IgD-negative memory B cell (primary cell): ENCODE results near the gene STRBP. TPM values are rescaled to one million over a fixed set of nuclear protein-coding genes. Genes with fewer than 3 reads are reported as not detected.

Experiments
- H3K27ac Mint-ChIP-seq, 3 donors: one replicate each; pipeline ENCODE4 v1.8.0; 2020 to 2022; ENCODE audit warnings: mild to moderate bottlenecking in 3 of 3, mixed read lengths in 3 of 3, moderate library complexity in 1 of 3
- H3K27me3 Mint-ChIP-seq: one replicate; pipeline ENCODE4 v1.8.0; 2021; ENCODE audit warnings: mixed read lengths
- H3K36me3 Mint-ChIP-seq: one replicate; pipeline ENCODE4 v1.8.0; 2020; ENCODE audit warnings: mild to moderate bottlenecking, mixed read lengths
- H3K4me1 Mint-ChIP-seq, 3 donors: one replicate each; pipeline ENCODE4 v1.8.0; 2020 to 2022; ENCODE audit warnings: mixed read lengths in 3 of 3, mild to moderate bottlenecking in 1 of 3
- H3K4me3 Mint-ChIP-seq, 4 donors: one replicate each; pipeline ENCODE4 v1.8.0; 2020 to 2022; ENCODE audit warnings: mild to moderate bottlenecking in 4 of 4, mixed read lengths in 4 of 4, moderate library complexity in 3 of 4
- H3K9me3 Mint-ChIP-seq, 3 donors: one replicate each; pipeline ENCODE4 v1.8.0; 2020 to 2021; ENCODE audit warnings: mixed read lengths in 3 of 3, mild to moderate bottlenecking in 1 of 3
- polyA plus RNA-seq: library from polyadenylated mRNA; unstranded; fragments of 300-500 nt; fragmentation: Illumina TruSeq; gene quantifications from one replicate; pipeline ENCODE4 v1.2.3, GENCODE V29; 2021

Gene STRBP
- polyA plus RNA-seq, 1 donor from 2014 or later, result 78.0 TPM

- H3K27me3 Mint-ChIP-seq, result peaks cover 2% of the 10 kb centered on the region
- no peaks in the 10 kb centered on the region for H3K9me3 Mint-ChIP-seq
- peaks cover 48 to 53% (median 51%) of the 10 kb centered on the region in 3 donors for H3K4me1 Mint-ChIP-seq
- peak overlapping the region; percentile 94 to 98 (median 94) for H3K27ac Mint-ChIP-seq
- peaks cover 15% of the 10 kb centered on the region for H3K36me3 Mint-ChIP-seq
- H3K4me3 Mint-ChIP-seq, result peak overlapping the region; percentile 2 to 84 (median 70)
These were observed 93.4 kb downstream of the STRBP start for GRCh38 chr9:123174887-123175518.

DNA sequence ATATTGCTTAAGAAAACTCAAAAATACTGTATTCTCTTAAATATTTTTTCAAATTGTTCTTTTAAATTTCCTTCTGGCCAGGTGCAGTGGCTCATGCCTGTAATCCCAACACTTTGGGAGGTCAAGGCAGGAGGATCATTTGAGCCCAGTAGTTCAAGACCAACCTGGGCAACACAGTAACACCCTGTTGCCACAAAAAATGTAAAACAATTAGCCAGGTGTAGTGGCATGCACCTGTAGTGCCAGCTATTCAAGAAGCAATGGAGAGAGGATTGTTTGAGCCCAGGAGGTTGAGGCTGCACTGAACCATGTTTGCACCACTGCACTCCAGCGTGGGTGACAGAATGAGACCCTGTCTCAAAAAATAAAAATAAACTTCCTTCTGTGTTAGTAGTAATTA lies 94.3 kb downstream of the STRBP start:
- Mint-ChIP-seq H3K36me3 (peaks cover 16% of the 10 kb centered on the region), H3K4me1 (peaks cover 48 to 55% (median 54%) of the 10 kb centered on the region in 3 donors), H3K4me3 (peak overlapping the region in 3 of 4 donors; percentile 70 to 84 (median 70)), H3K9me3 (no peaks in the 10 kb centered on the region), H3K27me3 (peaks cover 2% of the 10 kb centered on the region), H3K27ac (peak overlapping the region; percentile 94 to 98 (median 94))

DNA sequence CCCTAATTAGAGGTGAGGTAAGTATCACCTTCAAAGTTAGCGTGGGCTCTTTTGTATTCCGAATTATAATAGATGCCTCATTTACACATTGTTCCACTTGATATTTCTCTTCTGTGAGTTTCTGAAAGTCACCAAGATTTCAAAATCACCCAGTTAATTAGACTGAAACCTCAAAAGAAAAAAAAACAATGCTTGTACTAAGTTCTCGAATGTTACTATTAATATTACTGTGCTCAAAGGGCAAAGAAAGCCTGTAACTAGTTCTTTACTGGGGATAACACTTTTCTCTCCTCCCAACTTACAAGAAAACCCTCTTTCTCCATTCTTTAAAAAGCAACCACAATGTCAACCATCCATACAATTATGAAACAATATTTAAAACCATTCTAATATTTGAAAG lies 98.5 kb downstream of the STRBP start:
- Mint-ChIP-seq H3K27me3 (no peaks in the 10 kb centered on the region), H3K9me3 (no peaks in the 10 kb centered on the region), H3K4me1 (peaks cover 35 to 48% (median 47%) of the 10 kb centered on the region in 3 donors), H3K36me3 (peaks cover 19% of the 10 kb centered on the region), H3K4me3 (peak overlapping the region in 1 of 4 donors; percentile 22), H3K27ac (peak overlapping the region in 2 of 3 donors; percentile 39 to 77)

DNA sequence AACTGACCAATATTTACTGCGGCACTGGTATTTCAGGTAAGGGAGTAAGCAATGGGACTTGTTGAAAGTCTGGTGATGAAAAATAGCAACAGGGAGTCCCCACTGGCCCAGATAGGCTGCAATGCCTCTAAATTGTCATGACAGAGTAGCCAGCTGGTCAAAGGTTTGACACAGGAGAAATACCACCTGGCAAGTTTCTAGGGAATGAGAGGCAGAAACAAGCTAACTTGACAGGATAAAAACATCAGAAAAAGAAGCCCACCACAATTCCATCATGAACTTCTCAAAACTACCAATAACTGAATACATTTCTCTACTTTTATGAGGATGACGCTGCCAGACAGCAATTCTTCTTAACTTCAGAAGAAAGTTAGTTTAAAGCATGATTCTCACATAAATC lies 99.8 kb downstream of the STRBP start:
- peak overlapping the region in 1 of 4 donors; percentile 45 for H3K4me3 Mint-ChIP-seq
- no peaks in the 10 kb centered on the region for H3K27me3 Mint-ChIP-seq
- peaks cover 25 to 44% (median 37%) of the 10 kb centered on the region in 3 donors for H3K4me1 Mint-ChIP-seq
- peaks cover 19% of the 10 kb centered on the region for H3K36me3 Mint-ChIP-seq
- H3K27ac Mint-ChIP-seq, result peak overlapping the region in 2 of 3 donors; percentile 53 to 80
- H3K9me3 Mint-ChIP-seq, result no peaks in the 10 kb centered on the region

DNA sequence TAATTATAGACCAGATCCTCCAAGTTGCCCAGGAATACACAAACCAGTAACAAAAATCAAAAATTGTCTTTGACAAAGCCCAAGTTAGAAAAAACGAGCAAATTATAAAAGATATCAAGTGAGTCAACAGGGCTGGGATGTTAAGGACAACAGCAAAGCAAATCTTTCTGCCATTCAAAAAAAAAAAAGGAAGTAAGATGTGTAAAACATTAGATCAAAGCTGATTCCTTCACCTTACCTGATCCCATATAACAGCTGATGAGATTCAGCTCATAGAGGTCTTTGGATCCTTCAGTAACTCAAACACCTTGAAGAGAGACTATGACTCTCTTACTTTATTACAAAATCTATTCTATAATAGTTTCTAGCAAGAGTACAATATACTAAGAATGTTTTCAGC lies 100.9 kb downstream of the STRBP start:
- H3K9me3 Mint-ChIP-seq, result no peaks in the 10 kb centered on the region
- H3K4me3 Mint-ChIP-seq, result peak overlapping the region in 1 of 4 donors; percentile 65
- peak overlapping the region in 1 of 3 donors; percentile 53 for H3K27ac Mint-ChIP-seq

DNA sequence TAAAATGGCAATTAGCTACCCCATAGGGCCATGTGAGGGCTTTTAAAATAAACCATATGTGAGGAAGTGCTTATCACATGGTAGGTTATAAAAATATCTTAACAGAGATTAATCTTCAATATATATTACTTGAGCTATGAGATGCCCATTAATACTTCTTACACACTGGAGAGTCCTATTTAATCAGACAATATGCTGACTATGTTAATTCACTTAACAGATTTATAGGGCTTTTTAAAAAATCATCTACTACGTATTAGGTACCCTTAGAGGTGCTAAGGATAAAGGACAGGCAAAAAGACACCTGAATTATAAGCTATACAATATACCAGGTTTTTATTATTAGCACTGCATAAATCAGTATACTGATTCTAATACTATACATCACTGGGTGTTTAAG lies 102.6 kb downstream of the STRBP start:
- H3K36me3 Mint-ChIP-seq, result peaks cover 12% of the 10 kb centered on the region
- H3K27me3 Mint-ChIP-seq, result no peaks in the 10 kb centered on the region
- peak overlapping the region in 1 of 4 donors; percentile 35 for H3K4me3 Mint-ChIP-seq
- no peaks in the 10 kb centered on the region for H3K9me3 Mint-ChIP-seq
- H3K4me1 Mint-ChIP-seq, result peaks cover 21 to 40% (median 28%) of the 10 kb centered on the region in 3 donors
- H3K27ac Mint-ChIP-seq, result peak overlapping the region in 1 of 3 donors; percentile 35

More for the DNA sequence above, 100.9 kb downstream of the STRBP start:
- peaks cover 19% of the 10 kb centered on the region for H3K36me3 Mint-ChIP-seq
- H3K27me3 Mint-ChIP-seq, result no peaks in the 10 kb centered on the region
- peaks cover 26 to 46% (median 32%) of the 10 kb centered on the region in 3 donors for H3K4me1 Mint-ChIP-seq

DNA sequence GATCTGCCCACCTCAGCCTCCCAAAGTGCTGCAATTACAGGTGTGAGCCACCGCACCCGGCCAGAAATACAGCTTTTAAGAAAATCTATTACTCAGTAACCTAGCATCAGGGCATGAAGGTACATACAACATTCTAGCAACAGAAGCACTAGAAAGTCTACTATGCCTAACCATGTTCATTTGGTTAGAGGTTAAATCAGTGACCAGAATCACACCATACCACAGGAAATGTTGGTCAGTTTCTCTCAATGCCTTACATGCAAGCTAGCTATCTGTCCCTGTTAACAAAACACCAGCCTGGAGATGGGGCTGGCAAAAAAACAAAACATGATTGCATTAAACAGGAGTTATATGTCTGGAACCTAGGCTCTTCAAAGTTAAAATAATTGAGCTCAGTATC lies 104.1 kb downstream of the STRBP start:
- Mint-ChIP-seq H3K27ac (no peak overlapping the region), H3K4me1 (peaks cover 17 to 35% (median 26%) of the 10 kb centered on the region in 3 donors), H3K4me3 (no peak overlapping the region), H3K9me3 (no peaks in the 10 kb centered on the region), H3K27me3 (no peaks in the 10 kb centered on the region), H3K36me3 (peaks cover 9% of the 10 kb centered on the region)

DNA sequence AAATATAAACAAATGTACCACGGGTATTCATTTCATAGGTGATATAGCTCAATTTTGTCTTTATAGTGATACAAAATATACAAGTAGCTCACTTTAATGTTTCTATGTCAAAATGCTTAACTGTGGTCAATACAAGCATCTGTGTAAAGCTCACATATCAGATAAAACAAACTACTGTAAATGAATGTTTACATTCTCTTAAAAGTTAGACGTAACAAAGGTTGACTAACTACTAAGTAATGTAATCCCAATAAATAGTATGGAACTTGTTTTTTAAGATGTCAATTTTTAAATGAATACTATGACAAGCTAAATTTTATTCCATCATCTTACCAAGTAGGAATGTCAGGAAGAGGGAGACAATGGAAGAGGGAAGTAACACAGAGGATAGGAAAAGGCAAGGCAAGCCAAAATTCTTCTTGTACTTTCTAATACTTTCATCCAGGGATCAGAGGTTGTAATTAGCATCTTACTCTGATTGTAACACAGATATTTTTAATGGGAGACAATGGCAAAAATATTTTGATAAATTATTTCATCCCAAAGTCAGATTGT lies 105.5 kb downstream of the STRBP start:
- Mint-ChIP-seq H3K4me1 (peaks cover 15 to 28% (median 18%) of the 10 kb centered on the region in 3 donors), H3K9me3 (no peaks in the 10 kb centered on the region), H3K4me3 (no peak overlapping the region), H3K27me3 (no peaks in the 10 kb centered on the region), H3K36me3 (peaks cover 6% of the 10 kb centered on the region), H3K27ac (peak overlapping the region in 1 of 3 donors; percentile 83)

GRCh38 chr9:123162360-123162759 lies 106.0 kb downstream of the STRBP start:
- Mint-ChIP-seq H3K4me3 (no peak overlapping the region), H3K27me3 (no peaks in the 10 kb centered on the region), H3K36me3 (peaks cover 8% of the 10 kb centered on the region)

DNA sequence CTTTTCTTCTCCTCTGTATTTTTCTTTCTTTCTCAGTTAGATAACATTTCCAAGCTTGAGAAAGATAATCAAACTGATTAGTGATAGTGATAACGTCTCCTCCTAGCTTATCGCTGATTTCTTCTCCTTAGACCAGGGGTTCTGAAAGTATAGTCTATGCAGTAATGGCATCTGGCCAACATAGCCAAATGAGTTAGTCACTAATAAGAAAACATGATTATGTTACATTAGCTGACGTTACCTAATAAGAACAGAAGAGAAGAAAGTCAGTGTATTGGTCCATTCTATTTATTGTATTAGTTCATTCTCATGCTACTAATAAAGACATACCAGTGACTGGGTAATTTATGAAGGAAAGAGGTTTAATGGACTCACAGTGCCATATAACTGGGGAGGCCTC lies 111.2 kb downstream of the STRBP start:
- H3K4me1 Mint-ChIP-seq, result peaks cover 0 to 5% (median 0%) of the 10 kb centered on the region in 3 donors
- H3K36me3 Mint-ChIP-seq, result peaks cover 6% of the 10 kb centered on the region
- H3K27me3 Mint-ChIP-seq, result no peaks in the 10 kb centered on the region
- H3K9me3 Mint-ChIP-seq, result no peaks in the 10 kb centered on the region
- H3K4me3 Mint-ChIP-seq, result no peak overlapping the region
- no peak overlapping the region for H3K27ac Mint-ChIP-seq

More at GRCh38 chr9:123162360-123162759, 106.0 kb downstream of the STRBP start:
- Mint-ChIP-seq H3K27ac (no peak overlapping the region), H3K9me3 (no peaks in the 10 kb centered on the region), H3K4me1 (peaks cover 11 to 27% (median 15%) of the 10 kb centered on the region in 3 donors)

- Mint-ChIP-seq H3K27ac (no peak overlapping the region), H3K4me3 (no peak overlapping the region), H3K4me1 (peaks cover 0 to 3% (median under 1%) of the 10 kb centered on the region in 3 donors), H3K9me3 (no peaks in the 10 kb centered on the region), H3K27me3 (no peaks in the 10 kb centered on the region), H3K36me3 (peaks cover 12% of the 10 kb centered on the region)
These were observed 117.5 kb downstream of the STRBP start for GRCh38 chr9:123150708-123151503.

DNA sequence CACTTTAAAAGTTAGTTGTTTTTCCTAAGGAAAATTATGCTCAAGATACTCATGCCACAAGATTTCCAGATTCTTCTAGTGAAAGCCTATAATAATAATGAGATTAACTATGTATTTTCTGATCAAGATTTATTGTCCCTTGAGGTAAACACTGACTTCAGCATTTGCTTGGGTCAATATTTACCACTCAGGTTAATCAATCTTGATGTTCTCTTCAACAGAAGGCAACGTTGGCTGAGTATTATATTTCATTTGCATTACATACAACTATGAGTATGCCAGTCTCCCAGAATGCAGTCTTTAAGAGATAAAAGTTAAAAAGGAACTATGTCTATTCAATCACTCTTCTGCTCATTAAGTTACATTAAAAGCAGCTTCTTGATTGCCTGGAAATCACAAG lies 119.3 kb downstream of the STRBP start:
- H3K27me3 Mint-ChIP-seq, result no peaks in the 10 kb centered on the region
- H3K27ac Mint-ChIP-seq, result no peak overlapping the region
- no peaks in the 10 kb centered on the region for H3K9me3 Mint-ChIP-seq
- peaks cover 0 to 7% (median 3%) of the 10 kb centered on the region in 3 donors for H3K4me1 Mint-ChIP-seq
- H3K4me3 Mint-ChIP-seq, result no peak overlapping the region
- H3K36me3 Mint-ChIP-seq, result peaks cover 14% of the 10 kb centered on the region

DNA sequence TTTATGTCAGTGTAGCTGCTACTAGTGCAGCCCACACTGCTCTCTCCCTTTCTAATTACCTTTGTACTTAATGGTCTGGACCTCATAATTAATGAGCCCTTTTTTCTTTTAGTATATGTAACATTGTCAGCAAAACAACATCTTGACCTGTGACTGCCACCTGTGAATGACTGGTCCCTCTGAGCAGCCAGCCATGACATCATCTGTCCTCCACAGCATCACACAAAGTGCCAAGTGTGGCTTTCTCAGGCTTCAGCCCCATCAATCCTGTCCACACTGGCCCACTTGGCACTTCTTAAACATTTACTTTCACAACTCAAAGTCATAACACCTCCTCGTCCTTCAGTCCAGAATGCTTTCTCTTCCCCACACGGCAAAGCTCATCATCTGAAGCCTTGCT lies 130.2 kb downstream of the STRBP start:
- H3K9me3 Mint-ChIP-seq, result no peaks in the 10 kb centered on the region
- no peak overlapping the region for H3K4me3 Mint-ChIP-seq
- peaks cover 19% of the 10 kb centered on the region for H3K36me3 Mint-ChIP-seq
- H3K27ac Mint-ChIP-seq, result peak overlapping the region in 2 of 3 donors; percentile 66 to 81
- H3K4me1 Mint-ChIP-seq, result peaks cover 13 to 14% (median 14%) of the 10 kb centered on the region in 3 donors
- H3K27me3 Mint-ChIP-seq, result no peaks in the 10 kb centered on the region

- Mint-ChIP-seq H3K36me3 (peaks cover 12% of the 10 kb centered on the region), H3K27me3 (no peaks in the 10 kb centered on the region), H3K27ac (no peak overlapping the region), H3K9me3 (no peaks in the 10 kb centered on the region), H3K4me3 (no peak overlapping the region), H3K4me1 (peaks cover 9 to 14% (median 9%) of the 10 kb centered on the region in 3 donors)
These were observed 133.0 kb downstream of the STRBP start for GRCh38 chr9:123135430-123135829.

- H3K9me3 Mint-ChIP-seq, result no peaks in the 10 kb centered on the region
- H3K4me3 Mint-ChIP-seq, result no peak overlapping the region
- H3K27ac Mint-ChIP-seq, result no peak overlapping the region
- H3K27me3 Mint-ChIP-seq, result no peaks in the 10 kb centered on the region
- peaks cover 6% of the 10 kb centered on the region for H3K36me3 Mint-ChIP-seq
- H3K4me1 Mint-ChIP-seq, result peaks cover 2 to 7% (median 5%) of the 10 kb centered on the region in 3 donors
These were observed 135.7 kb downstream of the STRBP start for GRCh38 chr9:123132696-123133095.
